ENCODE measurements around the gene ZWILCH.
"Not testable (repeated sequence)": the region's sequence is repeated elsewhere in the genome, so short reads cannot be mapped to it uniquely, and the experiment has no call there.

ZWILCH gene

DNA sequence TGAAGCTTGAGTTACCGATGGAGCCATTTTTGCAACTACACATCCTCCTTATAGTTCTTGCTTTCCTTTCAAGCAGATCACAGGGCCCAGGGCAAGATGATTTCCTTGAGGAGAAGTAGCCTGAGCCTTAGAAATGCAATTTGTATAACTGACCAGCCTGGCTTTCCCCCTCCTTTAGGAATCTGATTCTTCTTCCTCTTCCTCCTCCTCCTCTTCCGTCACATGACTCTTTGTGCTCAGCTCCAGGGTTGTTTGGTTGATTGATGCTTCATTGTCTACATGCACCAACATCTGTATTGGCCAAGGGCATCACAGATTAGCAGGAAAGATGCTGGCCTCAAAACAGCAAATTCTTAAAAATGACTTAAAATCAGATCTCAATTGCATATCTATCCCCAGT, 10.9 kb upstream of the ZWILCH start:
- TF ChIP-seq, protein P1, sequence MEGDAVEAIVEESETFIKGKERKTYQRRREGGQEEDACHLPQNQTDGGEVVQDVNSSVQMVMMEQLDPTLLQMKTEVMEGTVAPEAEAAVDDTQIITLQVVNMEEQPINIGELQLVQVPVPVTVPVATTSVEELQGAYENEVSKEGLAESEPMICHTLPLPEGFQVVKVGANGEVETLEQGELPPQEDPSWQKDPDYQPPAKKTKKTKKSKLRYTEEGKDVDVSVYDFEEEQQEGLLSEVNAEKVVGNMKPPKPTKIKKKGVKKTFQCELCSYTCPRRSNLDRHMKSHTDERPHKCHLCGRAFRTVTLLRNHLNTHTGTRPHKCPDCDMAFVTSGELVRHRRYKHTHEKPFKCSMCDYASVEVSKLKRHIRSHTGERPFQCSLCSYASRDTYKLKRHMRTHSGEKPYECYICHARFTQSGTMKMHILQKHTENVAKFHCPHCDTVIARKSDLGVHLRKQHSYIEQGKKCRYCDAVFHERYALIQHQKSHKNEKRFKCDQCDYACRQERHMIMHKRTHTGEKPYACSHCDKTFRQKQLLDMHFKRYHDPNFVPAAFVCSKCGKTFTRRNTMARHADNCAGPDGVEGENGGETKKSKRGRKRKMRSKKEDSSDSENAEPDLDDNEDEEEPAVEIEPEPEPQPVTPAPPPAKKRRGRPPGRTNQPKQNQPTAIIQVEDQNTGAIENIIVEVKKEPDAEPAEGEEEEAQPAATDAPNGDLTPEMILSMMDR (IDR thresholded peaks at IDR 0.05; ENCODE audit: low read depth, low read length): no peak

GRCh38 chr15:66496951-66497501, 8.1 kb upstream of the ZWILCH start:
- no peak for DNase-seq (ENCODE audit: extremely low read depth, low read depth)
- TF ChIP-seq, protein P1 (IDR thresholded peaks at IDR 0.05; ENCODE audit: low read depth, low read length): no peak

More for the DNA sequence above, 10.9 kb upstream of the ZWILCH start:
- DNase-seq (ENCODE audit: extremely low read depth, low read depth): no peak

DNA sequence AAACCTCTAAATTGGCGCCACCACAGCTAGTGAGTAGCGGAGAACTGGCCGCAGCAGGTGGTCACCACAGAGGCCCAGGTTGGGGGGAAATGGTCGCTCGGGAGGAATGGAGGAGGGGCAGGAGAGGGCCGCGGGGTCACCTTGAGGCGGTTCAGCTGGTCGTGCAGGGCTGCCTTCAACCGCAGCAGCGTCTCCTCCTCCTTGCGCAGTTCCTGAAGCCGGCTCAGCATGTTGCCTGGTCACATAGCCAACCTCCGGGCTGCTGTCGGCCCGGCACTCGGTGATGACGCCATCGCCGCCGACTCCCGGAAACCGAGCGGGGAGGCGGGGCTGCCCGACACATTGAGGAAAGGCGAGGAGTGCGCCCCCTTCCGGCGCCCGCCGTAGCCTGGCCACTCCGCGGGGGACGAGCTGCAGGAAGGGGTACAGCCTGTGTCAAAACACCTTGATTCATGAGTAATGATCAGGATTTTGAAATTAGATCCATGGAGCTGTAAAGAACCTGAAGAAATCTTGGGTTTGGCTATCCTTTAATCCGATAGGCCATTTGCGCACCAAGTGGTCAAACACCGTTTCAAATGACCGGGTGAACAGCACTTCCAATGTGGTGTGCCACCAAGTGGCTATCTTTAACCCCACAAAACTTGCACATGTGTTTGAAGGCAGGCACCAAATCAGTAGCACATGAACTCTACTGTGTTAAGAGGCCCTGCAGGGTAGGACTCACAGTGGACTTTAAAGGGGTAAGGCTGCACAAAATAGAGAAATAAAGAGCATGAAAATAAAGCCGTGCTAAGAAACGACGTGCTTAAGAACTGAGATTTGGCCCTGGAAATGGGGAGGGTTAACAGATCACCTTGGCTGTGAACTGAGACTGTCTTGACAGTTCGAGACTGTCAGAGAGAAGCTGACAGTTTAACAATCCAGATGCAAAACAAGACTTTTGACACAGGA, 7.3 kb upstream of the ZWILCH start, which contains the start of gene SNAPC5:
TSS of gene SNAPC5 (minus strand) at position 261 of the 954 bp plus-strand sequence. CDS start at position 230, 31 bp downstream.
- TF ChIP-seq, protein P1 (IDR thresholded peaks at IDR 0.05; ENCODE audit: low read depth, low read length): peak; percentile 96

GRCh38 chr15:66498501-66499386, 6.4 kb upstream of the ZWILCH start:
- no peak for DNase-seq (ENCODE audit: extremely low read depth, low read depth)
- TF ChIP-seq, protein P1 (IDR thresholded peaks at IDR 0.05; ENCODE audit: low read depth, low read length): peak; percentile 40

More for the DNA sequence above, 7.3 kb upstream of the ZWILCH start, which contains the start of gene SNAPC5:
- DNase-seq (ENCODE audit: extremely low read depth, low read depth): peak; percentile 73

GRCh38 chr15:66500346-66500745, 4.8 kb upstream of the ZWILCH start:
- not testable (repeated sequence) for DNase-seq (ENCODE audit: extremely low read depth, low read depth)

DNA sequence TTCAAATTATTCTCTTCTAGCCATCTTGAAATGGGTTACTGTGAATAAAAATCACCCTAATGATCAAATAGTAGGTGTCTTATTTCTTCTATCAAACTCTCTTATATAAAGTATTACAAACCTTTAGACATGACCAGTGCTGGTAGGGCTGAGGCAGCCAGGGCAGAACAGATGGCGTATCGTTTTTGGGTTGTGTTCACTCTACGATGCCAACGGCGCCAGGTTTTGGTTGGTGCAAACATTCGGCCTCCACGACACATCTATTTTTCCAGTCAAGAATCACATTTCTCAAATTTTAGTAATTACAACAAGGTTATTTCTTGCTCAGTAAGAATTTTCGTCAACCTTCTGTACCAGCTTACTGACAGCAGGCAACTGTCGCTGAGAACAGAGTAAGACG, 2.6 kb upstream of the ZWILCH start:
- TF ChIP-seq, protein P1 (IDR thresholded peaks at IDR 0.05; ENCODE audit: low read depth, low read length): no peak

DNA sequence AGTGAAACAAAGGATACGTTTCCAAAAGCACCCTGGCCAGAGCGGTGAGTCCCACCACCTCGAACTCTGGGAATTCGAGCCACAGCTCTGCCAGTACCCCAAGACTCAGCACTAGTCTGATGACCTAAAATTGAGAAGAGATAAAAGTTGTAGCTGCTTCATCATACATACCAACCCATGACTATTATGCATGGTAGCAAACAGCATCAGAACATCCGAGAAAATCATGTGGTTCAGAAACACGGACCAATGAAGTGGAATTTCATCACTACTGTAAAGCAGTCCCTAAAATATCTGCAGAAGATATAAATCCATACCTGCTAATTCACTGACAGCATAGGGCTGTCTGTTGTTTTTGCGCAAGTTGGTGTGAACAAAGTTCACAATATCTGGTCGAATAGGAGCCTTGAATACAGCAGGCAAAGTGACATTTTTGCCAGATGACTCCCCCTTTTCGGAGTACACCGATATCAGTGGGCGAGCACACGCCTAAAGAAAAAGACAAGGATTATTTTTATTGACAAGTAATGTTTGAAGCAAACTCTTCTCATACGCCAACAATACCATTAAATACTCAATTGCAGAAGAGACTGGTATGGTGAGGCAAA, 2.0 kb upstream of the ZWILCH start:
- not testable (repeated sequence) for DNase-seq (ENCODE audit: extremely low read depth, low read depth)

More for the DNA sequence above, 2.6 kb upstream of the ZWILCH start:
- no peak for DNase-seq (ENCODE audit: extremely low read depth, low read depth)

Data from AG09319 (cell line).